ENCODE data around the gene MGP. TPM values are rescaled to one million over a fixed set of nuclear protein-coding genes. Genes with fewer than 3 reads are reported as not detected.

Gene MGP
- total and polyA plus RNA-seq, 8 donors: 30.3 to 179 (median 79.0) TPM

DNA sequence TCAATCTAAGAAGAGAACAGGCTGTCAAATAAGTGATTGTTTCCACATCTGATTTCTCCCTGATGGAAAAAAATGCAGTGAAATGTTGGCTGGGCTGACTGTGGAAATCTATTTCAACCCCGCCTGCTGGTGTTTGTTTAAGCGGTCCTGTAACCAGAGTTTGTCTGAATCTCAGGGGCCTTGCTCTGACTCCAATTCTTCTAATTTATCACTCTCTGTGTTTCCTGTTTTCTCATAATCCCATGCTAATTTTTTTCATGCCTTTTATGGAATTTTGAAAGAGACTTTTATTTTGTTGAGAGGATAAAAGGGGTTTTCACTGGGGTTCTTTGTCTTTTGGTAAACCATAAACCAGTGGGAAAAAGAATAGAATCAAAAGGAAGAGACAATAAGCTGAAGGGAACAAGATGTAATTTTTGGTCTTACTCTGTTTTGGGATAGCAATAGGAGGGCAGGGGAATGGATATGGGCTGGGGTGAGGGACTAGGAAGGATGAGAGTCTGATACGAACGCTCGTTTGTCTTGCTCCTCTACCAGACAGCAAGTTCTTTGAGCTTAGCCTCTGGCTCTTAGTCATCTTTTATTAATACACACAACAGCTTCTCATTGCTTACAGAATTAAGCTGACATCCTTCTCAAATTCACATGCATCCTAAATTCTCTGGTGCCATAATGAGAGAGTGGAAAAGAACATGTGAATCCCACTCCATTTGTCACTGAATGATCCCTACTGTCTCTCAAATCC is 8.0 kb upstream of the MGP start:
- intact Hi-C loops (cut with DNase I): no loop called here
- H3K27me3 ChIP-seq: no peaks in the 10 kb centered on the region
- peaks cover 0 to 10% (median 0%) of the 10 kb centered on the region in 3 donors for H3K4me1 ChIP-seq
- FAIRE-seq (peak; percentile 20), ATAC-seq (peak in 3 of 4 donors; percentile 79 to 86 (median 85)), DNase-seq (no peak)
- no peak overlapping the region for H3K4me3 ChIP-seq
- no peaks in the 10 kb centered on the region for H3K9me3 ChIP-seq
- TF ChIP-seq, protein P1, sequence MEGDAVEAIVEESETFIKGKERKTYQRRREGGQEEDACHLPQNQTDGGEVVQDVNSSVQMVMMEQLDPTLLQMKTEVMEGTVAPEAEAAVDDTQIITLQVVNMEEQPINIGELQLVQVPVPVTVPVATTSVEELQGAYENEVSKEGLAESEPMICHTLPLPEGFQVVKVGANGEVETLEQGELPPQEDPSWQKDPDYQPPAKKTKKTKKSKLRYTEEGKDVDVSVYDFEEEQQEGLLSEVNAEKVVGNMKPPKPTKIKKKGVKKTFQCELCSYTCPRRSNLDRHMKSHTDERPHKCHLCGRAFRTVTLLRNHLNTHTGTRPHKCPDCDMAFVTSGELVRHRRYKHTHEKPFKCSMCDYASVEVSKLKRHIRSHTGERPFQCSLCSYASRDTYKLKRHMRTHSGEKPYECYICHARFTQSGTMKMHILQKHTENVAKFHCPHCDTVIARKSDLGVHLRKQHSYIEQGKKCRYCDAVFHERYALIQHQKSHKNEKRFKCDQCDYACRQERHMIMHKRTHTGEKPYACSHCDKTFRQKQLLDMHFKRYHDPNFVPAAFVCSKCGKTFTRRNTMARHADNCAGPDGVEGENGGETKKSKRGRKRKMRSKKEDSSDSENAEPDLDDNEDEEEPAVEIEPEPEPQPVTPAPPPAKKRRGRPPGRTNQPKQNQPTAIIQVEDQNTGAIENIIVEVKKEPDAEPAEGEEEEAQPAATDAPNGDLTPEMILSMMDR (IDR thresholded peaks at IDR 0.05): no peak
- H3K27ac ChIP-seq: peak overlapping the region in 2 of 4 donors; percentile 30 to 39
- WGBS, 2 donors: 31 to 52% methylated on average over 5 of the region's 5 CpGs
- no peaks in the 10 kb centered on the region for H3K36me3 ChIP-seq

DNA sequence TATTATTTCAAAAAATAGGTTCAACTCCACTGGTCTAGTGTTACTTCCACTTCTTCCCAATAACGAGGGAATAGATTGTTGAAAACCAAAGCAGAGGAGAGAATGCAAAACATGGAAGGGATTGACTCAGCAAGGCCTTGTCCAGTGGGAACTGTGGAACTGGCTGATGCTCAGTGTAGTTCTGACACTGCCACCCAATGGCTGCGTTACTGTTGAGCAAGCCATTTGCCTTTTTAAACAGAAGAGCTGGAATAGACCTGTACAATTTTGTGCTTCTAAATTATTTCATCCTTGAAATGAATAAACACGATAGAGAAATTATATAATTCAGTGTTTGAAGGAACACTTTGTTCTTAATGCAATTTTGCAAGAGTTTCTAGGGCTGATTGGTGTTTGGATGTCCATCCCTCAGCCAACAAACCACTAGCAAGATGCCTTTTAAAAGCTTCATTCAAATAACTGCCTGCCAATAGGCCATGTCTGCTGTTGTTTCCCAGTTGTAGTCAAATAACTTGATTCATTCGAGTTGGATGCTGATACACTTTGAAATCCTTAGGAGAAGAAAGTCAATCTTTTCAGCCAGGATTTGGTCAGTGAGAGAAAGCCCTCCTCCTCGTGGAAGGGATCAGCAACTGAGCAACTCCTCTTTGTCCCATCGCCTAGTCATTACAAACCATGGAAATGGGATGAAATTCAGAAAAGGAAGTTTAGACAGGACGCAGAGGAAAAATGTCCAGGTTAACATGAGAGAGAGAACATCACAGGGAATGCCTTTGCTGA is 7.3 kb upstream of the MGP start:
- FAIRE-seq: no peak
- DNase-seq: no peak
- ATAC-seq: peak in 3 of 4 donors; percentile 74 to 78 (median 76)

GRCh38 chr12:14890701-14891100 is 5.0 kb upstream of the MGP start:
- Histone ChIP-seq H3K4me1 (peaks cover 0 to 12% (median 0%) of the 10 kb centered on the region in 3 donors), H3K4me3 (no peak overlapping the region), H3K27ac (no peak overlapping the region), H3K9me3 (no peaks in the 10 kb centered on the region), H3K36me3 (no peaks in the 10 kb centered on the region), H3K27me3 (no peaks in the 10 kb centered on the region)
- intact Hi-C loops (cut with DNase I): no loop called here
- ATAC-seq (no peak), DNase-seq (no peak), FAIRE-seq (no peak)
- 83 to 94% methylated on average over 5 of the region's 5 CpGs for WGBS, 2 donors
- TF ChIP-seq, protein P1 (IDR thresholded peaks at IDR 0.05): no peak

More for the DNA sequence above, 7.3 kb upstream of the MGP start:
- Histone ChIP-seq H3K36me3 (no peaks in the 10 kb centered on the region), H3K4me3 (no peak overlapping the region), H3K9me3 (no peaks in the 10 kb centered on the region), H3K27me3 (no peaks in the 10 kb centered on the region), H3K27ac (peak overlapping the region in 2 of 4 donors; percentile 30 to 39), H3K4me1 (peaks cover 0 to 10% (median 0%) of the 10 kb centered on the region in 3 donors)
- TF ChIP-seq, protein P1 (IDR thresholded peaks at IDR 0.05): no peak
- intact Hi-C loops (cut with DNase I): no loop called here
- 61 to 67% methylated on average over 7 of the region's 7 CpGs for WGBS, 2 donors

GRCh38 chr12:14886271-14886670 is 617 bp upstream of the MGP start:
- DNase-seq (no peak), ATAC-seq (peak in 1 of 4 donors; percentile 19), FAIRE-seq (no peak)
- TF ChIP-seq, protein P1 (IDR thresholded peaks at IDR 0.05): no peak
- 54 to 55% methylated on average over 6 of the region's 6 CpGs for WGBS, 2 donors
- Histone ChIP-seq H3K36me3 (no peaks in the 10 kb centered on the region), H3K27ac (peak overlapping the region in 1 of 4 donors; percentile 5), H3K27me3 (no peaks in the 10 kb centered on the region), H3K4me3 (no peak overlapping the region), H3K4me1 (peaks cover 0 to 6% (median 0%) of the 10 kb centered on the region in 3 donors), H3K9me3 (no peaks in the 10 kb centered on the region)
- intact Hi-C loops (cut with DNase I): no loop called here

All from pancreas (tissue), 10 donors.